Thyroid gland (tissue), 4 donors: Measurements from ENCODE around the gene LYRM2. TPM values are rescaled to one million over a fixed set of nuclear protein-coding genes. Genes with fewer than 3 reads are reported as not detected.
A peak's percentile ranks its signal among the peaks of the same experiment; 100 is the strongest.

Experiments
- DNase-seq, 2 donors: peaks; one replicate each; pipeline ENCODE4 v3.0.0-alpha.2; 2019
- H3K27ac ChIP-seq, 3 donors: fragments of 200-600 bp; sonication (generic); 1 replicate in 2 of 3; 2 replicates in 1 of 3; pipeline ENCODE4 v1.5.1; 2016 to 2019; ENCODE audit warnings: mild to moderate bottlenecking in 1 of 3, moderate library complexity in 1 of 3
- H3K27me3 ChIP-seq: fragments of 200-600 bp; sonication (generic); one replicate; pipeline ENCODE4 v1.5.1; 2019
- H3K36me3 ChIP-seq, 2 donors: fragments of 200-600 bp; sonication (generic); one replicate each; pipeline ENCODE4 v1.5.1; 2016 to 2019
- H3K4me1 ChIP-seq, 2 donors: fragments of 200-600 bp; sonication (generic); one replicate each; pipeline ENCODE4 v1.5.1; 2017 to 2019
- H3K4me3 ChIP-seq, 3 donors: fragments of 200-600 bp; sonication (generic); replicated peaks in 1 of 3; 1 replicate in 2 of 3; 2 replicates in 1 of 3; pipeline ENCODE4 v1.5.1; 2016; ENCODE audit warnings: mild to moderate bottlenecking in 1 of 3
- H3K9me3 ChIP-seq: fragments of 200-600 bp; sonication (generic); one replicate; pipeline ENCODE4 v1.5.1; 2017
- POLR2A ChIP-seq, 2 donors: fragments of 450-650 bp; IDR thresholded peaks; one replicate each; pipeline ENCODE4 v1.6.1; 2017; ENCODE audit warnings: antibody characterized with exemption in 2 of 2, mild to moderate bottlenecking in 2 of 2, moderate library complexity in 1 of 2
- WGBS, 2 donors: methylation state at CpG; one replicate each; pipeline ENCODE4 v1.1.5; 2017; 5-methylcytosine and 5-hydroxymethylcytosine counted together
- intact Hi-C: fragments of 100-400 bp; cut with DNase I; formaldehyde crosslinking; loops from one replicate; pipeline ENCODE4 v1.15.1; 2023
- total RNA-seq, 4 donors: library from RNA; depleted of rRNA; stranded (reverse); fragments of >200 nt; gene quantifications; one replicate each; pipeline ENCODE4 v1.2.3, GENCODE V29; 2016
- TF ChIP-seq, protein P1 (sequence below), 6 experiments: fragments of 200-600 bp in 3 of 6; fragments of 450-650 bp in 3 of 6; sonication (generic) in 3 of 6; IDR thresholded peaks; one replicate each; pipeline ENCODE4 v1.5.1; 2016 to 2019; ENCODE audit warnings: antibody characterized with exemption in 6 of 6, mild to moderate bottlenecking in 2 of 6, inconsistent platforms in 1 of 6, moderate library complexity in 1 of 6

Gene LYRM2
- total RNA-seq, 4 donors from 2014 or later: 28.7 to 38.5 (median 31.2) TPM

DNA sequence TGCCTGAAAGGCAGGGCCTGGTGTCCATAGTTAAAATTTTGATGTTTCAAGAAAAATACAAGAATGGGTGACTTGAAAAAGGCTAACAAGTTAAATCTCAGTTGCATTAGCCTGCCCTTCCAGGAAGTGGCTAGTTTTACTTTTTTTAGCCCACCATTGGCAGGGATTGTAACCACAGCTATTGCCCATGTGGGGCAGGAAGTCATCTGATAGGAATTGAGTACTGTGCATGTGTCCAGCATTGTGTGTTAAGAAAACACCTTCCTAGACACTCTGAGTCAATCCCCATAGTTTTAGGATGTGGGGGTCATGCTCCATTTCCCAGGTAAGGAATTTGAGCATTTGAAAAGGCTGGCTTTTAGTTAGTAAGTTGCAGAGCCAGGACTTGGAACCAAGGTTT lies 26.9 kb downstream of the LYRM2 start:
- Histone ChIP-seq H3K4me3 (no peak overlapping the region), H3K27me3 (no peaks in the 10 kb centered on the region), H3K4me1 (no peaks in the 10 kb centered on the region), H3K27ac (no peak overlapping the region), H3K36me3 (no peaks in the 10 kb centered on the region), H3K9me3 (no peaks in the 10 kb centered on the region)
- TF ChIP-seq, protein P1, sequence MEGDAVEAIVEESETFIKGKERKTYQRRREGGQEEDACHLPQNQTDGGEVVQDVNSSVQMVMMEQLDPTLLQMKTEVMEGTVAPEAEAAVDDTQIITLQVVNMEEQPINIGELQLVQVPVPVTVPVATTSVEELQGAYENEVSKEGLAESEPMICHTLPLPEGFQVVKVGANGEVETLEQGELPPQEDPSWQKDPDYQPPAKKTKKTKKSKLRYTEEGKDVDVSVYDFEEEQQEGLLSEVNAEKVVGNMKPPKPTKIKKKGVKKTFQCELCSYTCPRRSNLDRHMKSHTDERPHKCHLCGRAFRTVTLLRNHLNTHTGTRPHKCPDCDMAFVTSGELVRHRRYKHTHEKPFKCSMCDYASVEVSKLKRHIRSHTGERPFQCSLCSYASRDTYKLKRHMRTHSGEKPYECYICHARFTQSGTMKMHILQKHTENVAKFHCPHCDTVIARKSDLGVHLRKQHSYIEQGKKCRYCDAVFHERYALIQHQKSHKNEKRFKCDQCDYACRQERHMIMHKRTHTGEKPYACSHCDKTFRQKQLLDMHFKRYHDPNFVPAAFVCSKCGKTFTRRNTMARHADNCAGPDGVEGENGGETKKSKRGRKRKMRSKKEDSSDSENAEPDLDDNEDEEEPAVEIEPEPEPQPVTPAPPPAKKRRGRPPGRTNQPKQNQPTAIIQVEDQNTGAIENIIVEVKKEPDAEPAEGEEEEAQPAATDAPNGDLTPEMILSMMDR (IDR thresholded peaks at IDR 0.05): no peak
- TF ChIP-seq POLR2A (IDR thresholded peaks at IDR 0.05): no peak
- intact Hi-C loops: loop anchor here (5.0 kb wide), 1 partner anchor 179 kb away; the partner anchor contains the start of gene ANKRD6
- DNase-seq: no peak

DNA sequence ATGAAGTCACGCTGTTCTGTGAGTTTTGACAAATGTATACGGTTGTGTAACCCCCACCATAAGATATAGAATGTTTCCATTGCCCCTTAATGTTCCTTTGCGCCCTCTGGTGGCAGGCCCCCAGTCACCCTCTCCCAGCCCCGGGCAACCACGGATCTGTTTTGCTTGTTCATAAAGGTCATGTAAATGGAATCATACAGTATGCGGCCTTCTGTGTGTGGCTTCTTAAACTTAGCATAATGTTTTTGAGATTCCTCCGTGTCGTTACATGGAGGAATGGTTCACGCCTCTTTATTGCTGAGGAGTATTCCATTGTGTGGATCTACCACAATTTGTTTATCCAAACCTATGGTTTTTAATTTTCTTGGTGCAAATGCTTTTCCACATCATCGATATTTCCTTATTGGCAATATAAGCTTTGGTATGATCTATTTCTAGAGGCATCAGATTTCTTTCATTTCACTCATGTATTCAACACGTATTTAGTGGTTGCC lies 28.4 kb downstream of the LYRM2 start:
- H3K9me3 ChIP-seq: no peaks in the 10 kb centered on the region
- intact Hi-C loops: loop anchor here (5.0 kb wide), 1 partner anchor 178 kb away; the partner anchor contains the start of gene ANKRD6
- no peak overlapping the region for H3K4me3 ChIP-seq
- no peak for TF ChIP-seq POLR2A (IDR thresholded peaks at IDR 0.05)
- TF ChIP-seq, protein P1 (IDR thresholded peaks at IDR 0.05): peak; percentile 28 to 75 (median 62)
- DNase-seq: peak; percentile 46 to 61
- H3K36me3 ChIP-seq: no peaks in the 10 kb centered on the region
- no peak overlapping the region for H3K27ac ChIP-seq
- no peaks in the 10 kb centered on the region for H3K4me1 ChIP-seq
- H3K27me3 ChIP-seq: no peaks in the 10 kb centered on the region
- 58 to 67% methylated on average over 11 of the region's 11 CpGs for WGBS, 2 donors

DNA sequence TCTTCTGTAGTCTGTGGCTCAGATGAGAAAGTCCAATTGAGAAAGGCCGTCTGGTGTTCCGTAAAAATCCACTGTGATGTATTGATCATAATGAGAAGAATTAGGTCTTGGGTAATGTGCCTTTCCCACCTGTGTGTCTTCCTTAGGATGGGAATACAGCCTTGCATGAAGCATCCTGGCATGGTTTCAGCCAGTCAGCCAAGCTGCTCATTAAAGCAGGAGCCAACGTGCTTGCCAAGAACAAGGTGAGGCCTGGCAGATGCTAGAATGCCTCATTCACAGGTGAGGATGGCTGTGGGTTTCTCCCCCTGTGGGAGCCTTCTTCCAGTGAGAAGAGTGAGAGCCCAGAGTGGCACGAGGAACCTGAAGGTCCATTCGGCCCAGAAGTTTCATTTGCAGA lies 32.7 kb downstream of the LYRM2 start:
- DNase-seq: no peak
- Histone ChIP-seq H3K4me1 (no peaks in the 10 kb centered on the region), H3K36me3 (no peaks in the 10 kb centered on the region), H3K9me3 (no peaks in the 10 kb centered on the region), H3K4me3 (no peak overlapping the region), H3K27ac (no peak overlapping the region), H3K27me3 (no peaks in the 10 kb centered on the region)
- TF ChIP-seq, protein P1 (IDR thresholded peaks at IDR 0.05): no peak
- no peak for TF ChIP-seq POLR2A (IDR thresholded peaks at IDR 0.05)
- intact Hi-C loops: no loop called here
- 84 to 90% methylated on average over 5 of the region's 5 CpGs for WGBS, 2 donors

DNA sequence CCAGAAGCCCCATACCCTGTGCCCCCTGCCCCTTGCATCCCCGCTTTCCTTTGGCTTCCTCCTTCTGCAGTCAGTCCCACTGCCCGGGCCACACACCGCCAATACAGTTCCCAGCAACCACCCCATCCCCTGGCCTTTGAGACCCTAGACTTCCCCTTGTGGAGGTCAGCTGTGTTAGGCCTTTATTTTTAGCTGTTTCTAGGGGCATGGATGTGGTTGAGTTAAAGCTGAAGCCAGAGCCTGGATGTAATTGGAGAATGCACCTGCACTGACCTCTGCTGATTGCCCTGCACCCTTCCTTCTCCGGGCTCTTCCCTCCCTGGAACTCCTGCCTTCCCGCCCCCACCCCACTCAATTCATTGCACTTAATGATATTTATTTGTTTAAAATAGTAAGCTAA lies 33.9 kb downstream of the LYRM2 start:
- Histone ChIP-seq H3K36me3 (no peaks in the 10 kb centered on the region), H3K4me3 (no peak overlapping the region), H3K27me3 (no peaks in the 10 kb centered on the region), H3K4me1 (no peaks in the 10 kb centered on the region), H3K27ac (no peak overlapping the region), H3K9me3 (no peaks in the 10 kb centered on the region)
- 87 to 93% methylated on average over 5 of the region's 5 CpGs for WGBS, 2 donors
- DNase-seq: no peak
- no peak for TF ChIP-seq POLR2A (IDR thresholded peaks at IDR 0.05)
- TF ChIP-seq, protein P1 (IDR thresholded peaks at IDR 0.05): no peak
- intact Hi-C loops: no loop called here

DNA sequence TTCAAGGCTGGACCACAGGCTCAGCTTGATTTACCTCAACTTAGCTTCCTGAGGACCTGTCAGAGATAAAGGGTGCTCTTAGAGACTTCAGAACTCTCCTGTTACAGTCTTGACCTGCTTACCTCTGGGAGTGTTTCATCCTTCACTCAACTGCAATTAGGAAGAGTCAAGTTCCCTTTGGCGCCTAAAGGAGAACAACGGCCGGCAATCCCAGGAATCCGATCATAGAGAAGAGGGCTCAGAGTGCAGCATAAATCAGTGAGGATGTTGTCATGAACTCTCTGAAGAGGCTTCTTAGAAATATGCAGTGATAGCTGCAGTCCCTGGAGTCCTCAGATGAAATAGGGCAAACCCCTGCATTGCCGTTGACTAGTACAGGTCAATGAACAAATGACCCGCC lies 36.4 kb downstream of the LYRM2 start:
- WGBS, 2 donors: 90 to 91% methylated on average over 5 to 6 of the region's 6 CpGs
- Histone ChIP-seq H3K36me3 (no peaks in the 10 kb centered on the region), H3K27ac (no peak overlapping the region), H3K27me3 (no peaks in the 10 kb centered on the region), H3K4me3 (no peak overlapping the region), H3K4me1 (no peaks in the 10 kb centered on the region), H3K9me3 (no peaks in the 10 kb centered on the region)
- no peak for DNase-seq
- intact Hi-C loops: no loop called here
- TF ChIP-seq, protein P1 (IDR thresholded peaks at IDR 0.05): no peak
- no peak for TF ChIP-seq POLR2A (IDR thresholded peaks at IDR 0.05)
